G401 (cell line): ENCODE results near the gene TTK. TPM values are rescaled to one million over a fixed set of nuclear protein-coding genes. Genes with fewer than 3 reads are reported as not detected.

ENCODE experiments used
- DNase-seq: peaks from one replicate; pipeline ENCODE4 v3.0.0-alpha.2; 2015; ENCODE audit warnings: low spot score
- in situ Hi-C: cut with HindIII; loops from 2 replicates; pipeline ENCODE4 v1.10.0; 2016; ENCODE audit warnings: low sequenced_read_pairs, mixed read lengths
- total RNA-seq: library from RNA; depleted of rRNA; stranded (reverse); fragments of >200 nt; shearing (Covaris generic); gene quantifications from 2 replicates; pipeline ENCODE4 v1.2.3, GENCODE V29; 2014; rRNA removed

TTK gene
- total RNA-seq, result 37.9 and 62.7 TPM in 2 replicates

GRCh38 chr6:80004173-80005072, at the start of gene TTK:
TTK (plus strand) TSS chr6:80004649; CDS start chr6:80005844, 1,195 bp downstream.
- DNase-seq, result peak; percentile 97
- in situ Hi-C loops, result no loop called here

- DNase-seq, result no peak
- in situ Hi-C loops, result no loop called here
Measured at GRCh38 chr6:79954849-79955248, 49.6 kb upstream of the TTK start.

DNA sequence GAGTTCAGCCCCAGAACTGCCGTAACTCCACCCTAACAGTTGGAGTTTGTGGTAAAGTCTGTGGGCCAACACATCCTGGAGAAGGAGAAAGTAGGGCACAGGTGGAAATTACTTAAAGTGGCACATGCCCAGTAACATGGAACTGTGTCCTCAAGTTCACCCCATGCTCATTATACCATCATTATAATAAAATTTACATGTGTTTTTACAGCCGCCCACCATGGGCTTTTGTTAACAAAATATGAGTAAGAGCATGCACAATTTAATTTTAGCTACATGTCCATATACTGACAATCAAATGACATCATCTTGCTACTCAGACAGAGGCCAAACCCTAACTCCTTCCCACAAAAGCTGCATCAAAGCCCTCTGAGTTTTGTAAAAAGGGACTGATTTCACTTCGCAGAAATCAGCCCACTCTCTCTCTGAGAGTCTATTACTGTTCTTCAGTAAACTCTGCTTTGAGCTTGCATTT, 39.8 kb upstream of the TTK start:
- in situ Hi-C loops, result no loop called here
- DNase-seq, result no peak

DNA sequence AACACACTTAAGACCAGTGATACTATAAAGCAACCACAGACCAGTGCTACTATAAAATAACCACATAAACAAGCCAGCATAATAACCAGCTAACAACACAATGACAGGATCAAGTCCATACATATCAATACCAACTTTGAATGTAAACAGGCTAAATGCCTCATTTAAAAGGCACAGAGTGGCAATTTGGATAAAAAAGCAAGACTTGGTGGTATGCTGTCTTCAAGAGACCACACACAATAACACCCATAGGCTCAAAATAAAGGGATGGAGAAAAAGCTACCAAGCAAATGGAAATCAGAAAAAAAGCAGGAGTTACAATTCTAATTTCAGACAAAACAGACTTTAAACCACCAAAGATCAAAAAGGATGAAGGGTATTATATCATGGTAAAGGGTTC, 37.3 kb upstream of the TTK start:
- in situ Hi-C loops, result no loop called here
- no peak for DNase-seq

- no peak for DNase-seq
- in situ Hi-C loops, result no loop called here
Measured at GRCh38 chr6:79969784-79970183, 34.7 kb upstream of the TTK start.

DNA sequence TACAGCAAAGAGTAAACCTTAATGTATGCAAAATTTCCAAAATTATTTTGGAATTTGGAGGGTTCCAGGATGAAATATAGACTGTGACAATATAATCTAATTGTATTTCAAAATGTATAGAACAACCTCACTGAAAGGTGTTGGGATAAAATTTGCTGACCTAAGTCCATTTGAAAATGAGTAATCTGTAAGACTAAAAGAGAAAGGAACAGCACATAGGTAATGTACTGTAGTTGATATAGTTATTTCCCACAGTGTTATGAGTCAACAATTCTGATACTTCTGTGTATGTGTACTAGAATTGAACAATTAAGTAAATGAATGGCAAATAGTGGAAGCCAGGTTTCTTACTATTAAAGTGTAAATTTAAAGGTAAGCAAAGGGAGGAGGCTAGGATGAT, 33.3 kb upstream of the TTK start:
- in situ Hi-C loops, result no loop called here
- no peak for DNase-seq

DNA sequence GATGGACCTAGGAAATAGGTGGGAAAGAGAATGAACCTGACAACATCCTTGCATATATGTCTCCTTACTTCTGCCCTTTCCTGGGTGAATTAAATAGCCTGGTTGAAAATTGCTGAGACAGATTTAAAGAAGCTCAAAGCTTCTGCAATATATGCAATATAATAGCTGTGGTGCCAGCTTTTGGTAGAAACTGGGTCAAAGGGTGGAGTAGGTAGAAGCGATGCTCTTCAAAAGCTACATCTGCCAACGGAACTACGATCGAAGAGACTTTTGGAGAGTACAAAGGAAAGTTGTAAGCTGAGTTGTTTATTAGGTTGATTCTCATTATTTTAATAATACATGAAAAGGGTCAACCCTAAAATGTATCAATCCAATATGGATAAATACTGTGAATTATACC, 22.8 kb upstream of the TTK start:
- in situ Hi-C loops, result no loop called here
- DNase-seq, result no peak

DNA sequence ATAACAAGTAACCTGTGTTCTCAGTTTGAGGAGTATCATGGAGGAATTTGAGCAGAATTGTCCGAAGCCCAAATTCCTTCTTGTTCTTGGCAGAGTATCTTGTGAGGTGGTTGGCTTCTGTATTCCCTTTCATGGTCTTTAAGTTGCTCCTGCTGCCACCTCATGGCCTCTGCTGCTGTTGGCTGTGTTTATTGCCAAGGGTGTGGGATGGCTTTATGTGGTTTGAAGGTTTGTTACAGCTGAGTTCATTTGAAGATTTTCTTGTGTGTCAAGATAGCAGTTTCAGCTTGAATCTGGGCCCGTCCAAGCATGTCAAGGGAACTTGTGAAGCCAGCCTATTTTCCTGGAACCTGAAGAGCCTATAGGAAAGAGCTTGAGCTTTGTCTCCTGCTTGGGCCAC, 20.2 kb upstream of the TTK start:
- peak; percentile 12 for DNase-seq
- in situ Hi-C loops, result no loop called here

DNA sequence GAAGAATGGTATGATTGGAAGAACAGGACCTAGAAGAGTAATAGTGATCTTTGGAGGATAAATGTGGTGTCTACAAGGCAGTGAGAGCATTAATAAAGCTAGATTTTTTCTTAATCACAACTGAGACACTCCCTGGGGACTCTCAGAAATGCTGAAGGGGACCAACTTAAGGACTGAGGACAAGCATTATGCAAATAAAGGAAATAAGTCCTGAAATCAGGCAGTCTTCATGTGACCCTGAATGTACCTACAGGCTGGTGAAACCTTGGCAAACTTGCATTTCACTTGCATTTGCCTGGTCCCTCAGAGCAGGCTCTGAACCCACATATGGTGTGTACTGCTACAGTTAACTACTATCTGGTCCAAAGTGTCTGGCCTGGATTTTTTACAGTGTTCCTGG, 19.3 kb upstream of the TTK start:
- in situ Hi-C loops, result no loop called here
- DNase-seq, result no peak

DNA sequence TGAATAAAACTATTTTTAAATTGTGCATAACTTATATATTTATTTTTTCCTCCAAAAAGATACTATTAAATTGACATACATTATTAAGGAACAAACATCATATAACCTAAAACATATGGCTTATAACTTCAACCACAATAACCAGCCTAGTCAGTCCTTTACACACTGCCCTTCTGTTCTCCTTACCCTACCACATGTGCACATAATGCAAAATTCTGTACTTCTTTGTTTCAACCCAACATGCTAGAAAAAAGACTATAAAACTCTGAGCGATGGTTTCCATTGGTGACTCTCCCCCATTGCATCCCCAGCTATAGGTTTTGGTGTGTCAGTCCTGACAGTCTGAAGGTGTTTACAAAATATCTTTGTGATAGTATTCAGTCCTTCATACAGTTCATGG, 14.8 kb upstream of the TTK start:
- in situ Hi-C loops, result no loop called here
- no peak for DNase-seq

- in situ Hi-C loops, result no loop called here
- DNase-seq, result no peak
Measured at GRCh38 chr6:79993012-79993910, 11.2 kb upstream of the TTK start.

- in situ Hi-C loops, result no loop called here
- no peak for DNase-seq
Measured at GRCh38 chr6:79993911-79994309, 10.5 kb upstream of the TTK start.

- DNase-seq, result no peak
- in situ Hi-C loops, result no loop called here
Measured at GRCh38 chr6:79997728-79998127, 6.7 kb upstream of the TTK start.

DNA sequence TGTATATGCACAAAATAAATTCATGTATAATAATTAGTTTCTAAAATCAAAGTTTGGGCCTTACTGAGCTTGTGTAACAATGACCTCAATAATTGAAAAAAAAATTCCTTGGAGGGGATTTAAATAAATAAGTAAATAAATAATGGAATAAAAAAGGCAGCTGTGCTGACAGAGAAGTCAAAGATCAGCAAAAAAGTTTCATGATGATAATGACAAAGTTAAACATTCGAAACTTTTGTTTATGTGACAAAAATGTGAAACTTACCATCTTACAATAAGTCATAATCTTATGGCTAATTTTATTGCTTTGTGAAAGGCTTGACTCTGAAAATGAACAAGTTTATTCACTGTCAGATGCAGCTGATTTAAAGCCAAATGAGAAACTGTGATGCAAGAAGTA, 3.1 kb upstream of the TTK start:
- no peak for DNase-seq
- in situ Hi-C loops, result no loop called here

DNA sequence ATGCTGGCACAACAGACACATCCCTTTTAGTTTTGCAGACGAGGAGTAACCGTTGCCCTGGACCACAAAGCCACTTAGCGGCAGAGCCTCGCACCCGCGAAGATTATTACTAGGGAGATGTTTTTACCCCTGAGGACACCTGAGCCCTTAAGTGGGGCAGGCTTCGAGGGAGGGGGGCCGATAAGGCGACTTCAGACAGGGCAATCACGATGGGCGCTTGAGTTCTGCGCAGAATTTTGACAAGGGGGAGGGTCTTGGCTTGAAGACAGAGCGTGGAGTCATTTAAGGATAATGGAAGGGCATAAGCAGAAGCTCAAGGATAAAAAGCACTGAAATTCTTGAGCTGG, 650 bp upstream of the TTK start:
- peak; percentile 68 for DNase-seq
- in situ Hi-C loops, result no loop called here

DNA sequence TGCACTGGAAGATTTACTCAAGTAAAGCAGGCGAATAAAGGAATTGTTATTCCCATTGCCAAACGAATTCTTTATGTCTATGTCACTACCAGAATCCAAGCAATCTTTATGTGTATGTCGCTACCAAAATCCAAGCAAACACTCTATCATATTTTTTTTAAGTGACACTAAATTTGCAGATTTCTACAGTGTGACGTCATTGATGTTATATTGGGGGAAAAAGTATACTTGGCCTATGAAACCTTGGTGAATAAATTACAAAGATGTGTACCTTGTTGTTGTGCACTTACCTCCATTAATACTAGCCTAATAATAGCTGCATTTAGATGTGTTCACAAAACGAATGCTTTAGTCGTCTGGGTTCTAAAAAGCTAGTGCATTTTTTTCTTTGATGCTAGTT, 957 bp downstream of the TTK start:
- in situ Hi-C loops, result no loop called here

GRCh38 chr6:80006541-80006940, 2.1 kb downstream of the TTK start:
- in situ Hi-C loops, result no loop called here
- no peak for DNase-seq

More for the DNA sequence above, 957 bp downstream of the TTK start:
- DNase-seq, result no peak

GRCh38 chr6:80009531-80009930, 5.1 kb downstream of the TTK start:
- in situ Hi-C loops, result no loop called here

DNA sequence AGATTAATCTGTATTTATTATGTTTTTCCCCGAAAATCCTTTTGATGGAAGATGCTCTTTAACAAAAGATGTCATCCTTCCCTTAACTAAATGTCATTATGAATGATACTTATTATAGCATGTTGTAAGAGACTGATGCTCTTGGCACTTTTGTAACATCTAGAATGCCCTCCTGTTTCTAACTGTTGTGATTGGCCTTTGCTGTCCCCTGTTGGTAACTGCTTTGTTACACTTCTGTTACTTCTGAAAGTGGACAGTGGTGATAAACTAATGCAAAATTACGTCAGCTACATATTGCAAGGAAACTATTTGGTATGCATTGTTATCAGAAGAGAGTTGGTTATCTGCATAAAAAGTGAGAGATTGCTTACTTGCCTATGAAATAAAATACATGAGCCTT, 5.8 kb downstream of the TTK start:
- in situ Hi-C loops, result no loop called here

More at GRCh38 chr6:80009531-80009930, 5.1 kb downstream of the TTK start:
- no peak for DNase-seq

DNA sequence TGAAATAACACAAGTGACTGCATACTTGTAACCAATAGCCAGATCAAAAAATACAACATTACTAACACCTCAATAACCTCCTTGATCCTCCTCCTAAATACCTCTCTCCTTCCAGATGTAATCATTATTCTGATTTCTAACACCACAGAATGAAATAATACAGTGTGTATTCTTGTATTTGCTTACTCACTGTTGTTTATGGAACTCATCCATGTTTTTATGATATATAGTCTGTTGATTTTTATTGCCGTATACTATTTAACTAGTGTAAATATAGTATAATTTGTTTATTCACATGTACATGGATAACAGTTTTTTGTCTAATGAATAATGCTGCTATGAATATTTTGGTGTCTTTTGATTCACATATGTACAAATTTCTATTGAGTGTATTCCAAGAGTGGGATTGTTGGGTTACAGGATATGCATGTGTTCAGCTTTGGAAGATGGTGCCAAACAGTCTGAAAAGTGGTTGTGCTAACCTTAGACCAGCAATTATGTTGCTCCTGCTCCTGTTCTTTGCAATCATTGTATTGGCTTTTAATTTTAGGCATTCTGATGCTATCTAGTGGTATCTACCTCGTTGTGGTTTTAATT, 11.5 kb downstream of the TTK start:
- no peak for DNase-seq
- in situ Hi-C loops, result no loop called here

More for the DNA sequence above, 5.8 kb downstream of the TTK start:
- DNase-seq, result no peak
